B cell (primary cell): ENCODE results near the gene CFAP73. TPM values are rescaled to one million over a fixed set of nuclear protein-coding genes. Genes with fewer than 3 reads are reported as not detected.

ENCODE experiments used
- ATAC-seq: fragments of 200-7000 bp; cut with Tn5 transposase; one replicate; pipeline ENCODE4 v1.10.0; 2021; ENCODE audit warnings: low read depth, mild to moderate bottlenecking, moderate number of reproducible peaks, moderate library complexity
- CTCF ChIA-PET: fragments of 350-600 bp; sonication (Branson Sonifier 250); formaldehyde crosslinking; loops from one replicate; lab custom pipeline; 2021; ENCODE audit warnings: antibody characterized with exemption, inconsistent platforms; lab: Charles Lee
- POLR2A ChIA-PET: fragments of 350-600 bp; sonication (Branson Sonifier 250); formaldehyde crosslinking; loops from one replicate; lab custom pipeline; 2021; ENCODE audit warnings: antibody characterized with exemption; lab: Charles Lee
- DNase-seq: peaks from one replicate; pipeline ENCODE4 v3.0.0; 2013
- H2AFZ ChIP-seq: 2 replicates; pipeline ENCODE4 v1.6.1; 2012; ENCODE audit warnings: mild to moderate bottlenecking, low read depth, low read length; ENCODE audit not compliant: insufficient read depth, poor library complexity, severe bottlenecking
- H3K27ac ChIP-seq, 2 donors: 1 replicate in 1 of 2; 2 replicates in 1 of 2; pipeline ENCODE4 v1.5.1; 2012 to 2013; ENCODE audit warnings: low read length in 2 of 2, mild to moderate bottlenecking in 2 of 2, moderate library complexity in 1 of 2
- H3K27me3 ChIP-seq, 4 experiments: fragments of 200-600 bp in 1 of 4; sonication (generic) in 1 of 4; replicated peaks in 1 of 4; 1 replicate in 2 of 4; 2 replicates in 2 of 4; pipeline versions ENCODE4 v1.6.1 to v1.7.0; 2013 to 2016; ENCODE audit warnings: low read length in 3 of 4, mild to moderate bottlenecking in 2 of 4, mixed read lengths in 1 of 4, moderate library complexity in 1 of 4; ENCODE audit not compliant: insufficient read depth in 4 of 4, control insufficient read depth in 3 of 4; ENCODE audit errors: control extremely low read depth in 1 of 4
- H3K36me3 ChIP-seq, 2 experiments: replicated peaks in 1 of 2; 1 replicate in 1 of 2; 2 replicates in 1 of 2; pipeline versions ENCODE4 v1.6.1 to v1.7.1; 2013; ENCODE audit warnings: low read length in 1 of 2; ENCODE audit not compliant: insufficient read depth in 2 of 2, control insufficient read depth in 1 of 2; ENCODE audit errors: control extremely low read depth in 1 of 2, extremely low read depth in 1 of 2
- H3K4me1 ChIP-seq, 2 donors: fragments of 200-600 bp in 1 of 2; sonication (generic) in 1 of 2; 1 replicate in 1 of 2; 2 replicates in 1 of 2; pipeline versions ENCODE4 v1.5.1 to v1.6.1; 2013 to 2017; ENCODE audit warnings: low read length in 2 of 2; ENCODE audit not compliant: control insufficient read depth in 2 of 2, insufficient read depth in 2 of 2
- H3K4me2 ChIP-seq: replicated peaks from 2 replicates; pipeline ENCODE3; 2012; ENCODE audit warnings: mild to moderate bottlenecking, low read depth, low read length; ENCODE audit not compliant: poor library complexity, severe bottlenecking
- H3K4me3 ChIP-seq, 5 experiments: fragments of 200-600 bp in 1 of 5; sonication (generic) in 1 of 5; 1 replicate in 3 of 5; 2 replicates in 2 of 5; pipeline versions ENCODE4 v1.5.1 to v1.7.0; 2011 to 2016; ENCODE audit warnings: low read length in 4 of 5, mild to moderate bottlenecking in 4 of 5, low read depth in 2 of 5, control low read depth in 1 of 5, moderate library complexity in 1 of 5; ENCODE audit not compliant: insufficient read depth in 1 of 5; ENCODE audit errors: control extremely low read depth in 1 of 5, extremely low read depth in 1 of 5
- H3K79me2 ChIP-seq: fragments of 200-600 bp; sonication (generic); one replicate; pipeline ENCODE4 v1.6.0; 2016; ENCODE audit warnings: low read length; ENCODE audit not compliant: control insufficient read depth, insufficient read depth
- H3K9ac ChIP-seq: fragments of 200-600 bp; sonication (generic); 2 replicates; pipeline ENCODE4 v1.6.1; 2017; ENCODE audit warnings: mild to moderate bottlenecking, low read length, moderate library complexity
- H3K9me3 ChIP-seq, 3 donors: one replicate each; pipeline versions ENCODE4 v1.6.1 to v1.7.1; 2013; ENCODE audit warnings: low read length in 2 of 3; ENCODE audit not compliant: control insufficient read depth in 2 of 3, insufficient read depth in 1 of 3; ENCODE audit errors: control extremely low read depth in 1 of 3
- H4K20me1 ChIP-seq: 2 replicates; pipeline ENCODE4 v1.6.0; 2012; ENCODE audit warnings: mild to moderate bottlenecking, low read length; ENCODE audit not compliant: insufficient read depth, control insufficient read depth, poor library complexity, severe bottlenecking
- H3K27ac Mint-ChIP-seq: one replicate; pipeline ENCODE4 v1.8.0; 2021; ENCODE audit warnings: mixed read lengths
- H3K27me3 Mint-ChIP-seq: one replicate; pipeline ENCODE4 v1.8.0; 2021; ENCODE audit warnings: mixed read lengths
- H3K4me1 Mint-ChIP-seq: one replicate; pipeline ENCODE4 v1.8.0; 2021; ENCODE audit warnings: mixed read lengths
- H3K4me3 Mint-ChIP-seq: one replicate; pipeline ENCODE4 v1.8.0; 2021; ENCODE audit warnings: mixed read lengths
- H3K9me3 Mint-ChIP-seq: one replicate; pipeline ENCODE4 v1.8.0; 2022; ENCODE audit warnings: mixed read lengths; ENCODE audit not compliant: insufficient read depth
- CTCF ChIP-seq: fragments of 200-600 bp; IDR thresholded peaks from one replicate; pipeline ENCODE4 v1.8.0; 2022; ENCODE audit warnings: antibody characterized with exemption, mild to moderate bottlenecking
- EZH2 ChIP-seq: IDR thresholded peaks from 2 replicates; pipeline ENCODE4 v1.6.1; 2012; ENCODE audit warnings: borderline replicate concordance, low read depth, mild to moderate bottlenecking, moderate library complexity, low read length; ENCODE audit not compliant: insufficient read depth, poor library complexity, severe bottlenecking
- WGBS: methylation state at CpG from one replicate; pipeline ENCODE4 v1.1.5; 2013; ENCODE audit warnings: missing lambda C conversion rate; ENCODE audit not compliant: insufficient coverage; 5-methylcytosine and 5-hydroxymethylcytosine counted together
- intact Hi-C: fragments of 100-400 bp; cut with micrococcal nuclease; formaldehyde crosslinking; loops from one replicate; pipeline ENCODE4 v1.10.0; 2022
- polyA plus RNA-seq: library from polyadenylated mRNA; depleted of rRNA; stranded (reverse); fragments of >200 nt; gene quantifications from 2 replicates; pipeline ENCODE4 v1.2.3, GENCODE V29; 2012
- total RNA-seq, 2 donors: library from RNA; stranded (reverse); fragments of 120-200 nt in 1 of 2; gene quantifications; 1 replicate in 1 of 2; 2 replicates in 1 of 2; pipeline versions ENCODE4 v1.2.3 to v1.2.4, GENCODE V29; 2013 to 2022

Gene CFAP73
- total and polyA plus RNA-seq, 2 donors (not counting 1 experiment from before 2014, with no cell fraction given): 0.13 to 5.1 TPM

GRCh38 chr12:113171543-113171942 is 22.0 kb downstream of the CFAP73 start:
- H3K27ac Mint-ChIP-seq: peak overlapping the region; percentile 32
- Histone ChIP-seq H3K27ac (no peak overlapping the region), H3K36me3 (peaks cover 8 to 86% of the 10 kb centered on the region in 2 experiments), H4K20me1 (peaks cover 51% of the 10 kb centered on the region), H3K4me1 (peaks cover 20 to 30% of the 10 kb centered on the region in 2 donors), H2AFZ (no peak overlapping the region), H3K4me2 (no peak overlapping the region), H3K9me3 (peaks cover 0 to 1% (median under 1%) of the 10 kb centered on the region in 3 donors), H3K9ac (no peak overlapping the region), H3K79me2 (peaks cover 39% of the 10 kb centered on the region), H3K4me3 (no peak overlapping the region), H3K27me3 (no peaks in the 10 kb centered on the region)
- peaks cover 37% of the 10 kb centered on the region for H3K4me1 Mint-ChIP-seq
- CTCF ChIA-PET: interaction anchor here (0.7 to 8.0 kb wide), 13 partner anchors 14 to 271 kb away, joined by 3 to 127 read pairs (median 4); partner anchors contain the start of gene RASAL1
- no peak for DNase-seq
- H3K27me3 Mint-ChIP-seq: no peaks in the 10 kb centered on the region
- ATAC-seq: no peak
- intact Hi-C loops: loop anchor here (5.0 kb wide), 1 partner anchor 94 kb away; no protein-coding TSS in a partner anchor
- 21% methylated on average over 4 of the region's 9 CpGs for WGBS
- no peak overlapping the region for H3K4me3 Mint-ChIP-seq
- POLR2A ChIA-PET: interaction anchor here (0.7 to 1.3 kb wide), 3 partner anchors 13 to 123 kb away, joined by 4 to 6 read pairs (median 5); no protein-coding TSS in a partner anchor
- TF ChIP-seq EZH2 (no peak), CTCF (no peak)
- H3K9me3 Mint-ChIP-seq: no peaks in the 10 kb centered on the region

- no peak overlapping the region for H3K4me3 ChIP-seq
- TF ChIP-seq EZH2: no peak
- TF ChIP-seq CTCF: no peak
- no peaks in the 10 kb centered on the region for H3K9me3 Mint-ChIP-seq
- no peaks in the 10 kb centered on the region for H3K27me3 Mint-ChIP-seq
- no peaks in the 10 kb centered on the region for H3K27me3 ChIP-seq
- intact Hi-C loops: loop anchor here (5.0 kb wide), 1 partner anchor 95 kb away; no protein-coding TSS in a partner anchor
- CTCF ChIA-PET: interaction anchor here (0.8 to 8.0 kb wide), 15 partner anchors 9 to 272 kb away, joined by 3 to 127 read pairs (median 7); partner anchors contain the start of gene OAS1
- H2AFZ ChIP-seq: no peak overlapping the region
- H3K4me1 Mint-ChIP-seq: peaks cover 37% of the 10 kb centered on the region
- POLR2A ChIA-PET: interaction anchor here (0.7 to 2.5 kb wide), 3 partner anchors 36 to 124 kb away, joined by 5 to 6 read pairs (median 6); no protein-coding TSS in a partner anchor
- H3K36me3 ChIP-seq: peaks cover 8 to 86% of the 10 kb centered on the region in 2 experiments
- peaks cover 0 to 7% (median 1%) of the 10 kb centered on the region in 3 donors for H3K9me3 ChIP-seq
- WGBS: 96% methylated on average over 20 of the region's 20 CpGs
- ATAC-seq: no peak
- H3K27ac Mint-ChIP-seq: peak overlapping the region; percentile 74
- H3K9ac ChIP-seq: no peak overlapping the region
- H3K4me3 Mint-ChIP-seq: peak overlapping the region; percentile 13
- peaks cover 44% of the 10 kb centered on the region for H4K20me1 ChIP-seq
- H3K4me1 ChIP-seq: peaks cover 20 to 30% of the 10 kb centered on the region in 2 donors
- no peak for DNase-seq
- H3K79me2 ChIP-seq: peaks cover 39% of the 10 kb centered on the region
- no peak overlapping the region for H3K4me2 ChIP-seq
- no peak overlapping the region for H3K27ac ChIP-seq
Measured at GRCh38 chr12:113172185-113172584, 22.7 kb downstream of the CFAP73 start.
